Prostate gland (tissue), 2 donors: ENCODE data around the gene RMDN3. TPM values are rescaled to one million over a fixed set of nuclear protein-coding genes. Genes with fewer than 3 reads are reported as not detected.

ENCODE experiments used
- DNase-seq: peaks from one replicate; pipeline ENCODE4 v3.0.0-alpha.2; 2019; ENCODE audit warnings: low spot score
- H3K27ac ChIP-seq, 2 donors: fragments of 200-600 bp; sonication (generic); 2 replicates each; pipeline ENCODE4 v1.5.1; 2017 to 2019
- H3K27me3 ChIP-seq: fragments of 200-600 bp; sonication (generic); replicated peaks from 2 replicates; pipeline ENCODE4 v1.5.1; 2019; ENCODE audit not compliant: insufficient read depth
- H3K36me3 ChIP-seq, 2 donors: fragments of 200-600 bp; sonication (generic); 1 replicate in 1 of 2; 2 replicates in 1 of 2; pipeline versions ENCODE4 v1.5.1 to v1.8.1; 2017 to 2019
- H3K4me1 ChIP-seq: fragments of 200-600 bp; sonication (generic); replicated peaks from 2 replicates; pipeline ENCODE4 v1.5.1; 2019
- H3K4me3 ChIP-seq, 2 donors: fragments of 200-600 bp; sonication (generic); 2 replicates each; pipeline ENCODE4 v1.5.1; 2017 to 2019
- H3K9me3 ChIP-seq: fragments of 200-600 bp; sonication (generic); 2 replicates; pipeline ENCODE4 v1.5.1; 2017
- CTCF ChIP-seq, 4 experiments: fragments of 200-600 bp in 2 of 4; fragments of 450-650 bp in 2 of 4; sonication (generic) in 2 of 4; IDR thresholded peaks; 1 replicate in 3 of 4; 2 replicates in 1 of 4; pipeline ENCODE4 v1.5.1; 2016 to 2019; ENCODE audit warnings: antibody characterized with exemption in 4 of 4, mild to moderate bottlenecking in 2 of 4, moderate library complexity in 2 of 4
- POLR2A ChIP-seq: fragments of 450-650 bp; IDR thresholded peaks from one replicate; pipeline ENCODE4 v1.6.1; 2016; ENCODE audit warnings: antibody characterized with exemption, mild to moderate bottlenecking
- POLR2AphosphoS5 ChIP-seq: sonication (generic); formaldehyde crosslinking; IDR thresholded peaks from one replicate; pipeline ENCODE4 v1.6.1; 2017; ENCODE audit warnings: antibody characterized with exemption
- WGBS: methylation state at CpG from one replicate; pipeline ENCODE4 v1.1.5; 2018; 5-methylcytosine and 5-hydroxymethylcytosine counted together
- intact Hi-C: fragments of 100-400 bp; cut with DNase I; formaldehyde crosslinking; loops from one replicate; pipeline ENCODE4 v1.14.2; 2022
- total RNA-seq, 2 donors: library from RNA; depleted of rRNA; stranded (reverse); fragments of >200 nt; gene quantifications; one replicate each; pipeline ENCODE4 v1.1.0, GENCODE V29; 2016

Gene RMDN3
- total RNA-seq, 2 donors from 2014 or later, result 28.2 to 31.9 TPM

- no peaks in the 10 kb centered on the region for H3K36me3 ChIP-seq
- intact Hi-C loops, result loop anchor here (5.0 kb wide), 1 partner anchor 33 kb away; no protein-coding TSS in a partner anchor
- peak; percentile 82 for DNase-seq
Measured at GRCh38 chr15:40769274-40770146, 14.5 kb upstream of the RMDN3 start, which contains the start of gene C15orf62. Gene C15orf62, plus strand, starts transcription at chr15:40769980. Its CDS starts 516 bp downstream, at chr15:40770496.

GRCh38 chr15:40768521-40769273, 13.6 kb upstream of the RMDN3 start:
- TF ChIP-seq POLR2A, result no peak
- no peak for TF ChIP-seq CTCF (IDR thresholded peaks at IDR 0.05)
- no peak for TF ChIP-seq POLR2AphosphoS5
- Histone ChIP-seq H3K27ac (peak overlapping the region; percentile 76 to 80), H3K9me3 (no peaks in the 10 kb centered on the region), H3K36me3 (no peaks in the 10 kb centered on the region), H3K4me1 (peaks cover 23% of the 10 kb centered on the region), H3K4me3 (no peak overlapping the region), H3K27me3 (no peaks in the 10 kb centered on the region)
- no peak for DNase-seq
- intact Hi-C loops, result loop anchor here (5.0 kb wide), 1 partner anchor 34 kb away; no protein-coding TSS in a partner anchor
- WGBS, result 67% methylated on average over 17 of the region's 21 CpGs

More at GRCh38 chr15:40769274-40770146, 14.5 kb upstream of the RMDN3 start, which contains the start of gene C15orf62:
- no peak within 1 kb of the TSS for H3K4me3 ChIP-seq
- TF ChIP-seq CTCF (IDR thresholded peaks at IDR 0.05) (no peak), POLR2AphosphoS5 (peak; percentile 64), POLR2A (peak; percentile 49)
- H3K9me3 ChIP-seq, result no peaks in the 10 kb centered on the region
- peak within 1 kb of the TSS; percentile 76 to 80 for H3K27ac ChIP-seq
- peaks cover 19% of the 10 kb centered on the region for H3K4me1 ChIP-seq
- WGBS, result 33% methylated on average over 26 of the region's 28 CpGs
- no peaks in the 10 kb centered on the region for H3K27me3 ChIP-seq

- intact Hi-C loops, result loop anchor here (5.0 kb wide), 1 partner anchor 34 kb away; no protein-coding TSS in a partner anchor
- H3K36me3 ChIP-seq, result no peaks in the 10 kb centered on the region
- no peak overlapping the region for H3K4me3 ChIP-seq
- H3K27me3 ChIP-seq, result no peaks in the 10 kb centered on the region
- peaks cover 29% of the 10 kb centered on the region for H3K4me1 ChIP-seq
- H3K9me3 ChIP-seq, result no peaks in the 10 kb centered on the region
- H3K27ac ChIP-seq, result peak overlapping the region in 1 of 2 donors; percentile 76
- WGBS, result 90% methylated on average over 29 of the region's 29 CpGs
- no peak for TF ChIP-seq CTCF (IDR thresholded peaks at IDR 0.05)
- no peak for TF ChIP-seq POLR2AphosphoS5
- no peak for TF ChIP-seq POLR2A
- DNase-seq, result no peak
Measured at GRCh38 chr15:40767838-40768500, 12.9 kb upstream of the RMDN3 start.

- intact Hi-C loops, result loop anchor here (5.0 kb wide), 1 partner anchor 35 kb away; no protein-coding TSS in a partner anchor
- TF ChIP-seq POLR2A (no peak), CTCF (IDR thresholded peaks at IDR 0.05) (no peak), POLR2AphosphoS5 (no peak)
- 92% methylated on average over 32 of the region's 32 CpGs for WGBS
Measured at GRCh38 chr15:40766906-40767837, 12.1 kb upstream of the RMDN3 start.

More at GRCh38 chr15:40766906-40767837, 12.1 kb upstream of the RMDN3 start:
- no peak overlapping the region for H3K4me3 ChIP-seq
- no peaks in the 10 kb centered on the region for H3K36me3 ChIP-seq
- DNase-seq, result no peak
- no peak overlapping the region for H3K27ac ChIP-seq
- H3K27me3 ChIP-seq, result no peaks in the 10 kb centered on the region
- no peaks in the 10 kb centered on the region for H3K9me3 ChIP-seq
- H3K4me1 ChIP-seq, result peaks cover 29% of the 10 kb centered on the region
